GM18505 (cell line): ENCODE results near the gene RPL39L.
A peak's percentile ranks its signal among the peaks of the same experiment; 100 is the strongest.
"Not testable (repeated sequence)": the region's sequence is repeated elsewhere in the genome, so short reads cannot be mapped to it uniquely, and the experiment has no call there.

Source experiments
- ATAC-seq: cut with Tn5 transposase; IDR thresholded peaks from one replicate; pipeline ENCODE4 v1.9.1; 2021; ENCODE audit not compliant: unreplicated experiment
- POLR2A ChIP-seq: IDR thresholded peaks from 4 replicates; pipeline ENCODE4 v1.6.1; 2011; ENCODE audit warnings: borderline replicate concordance; ENCODE audit not compliant: insufficient read depth, insufficient read length; ENCODE audit errors: extremely low read depth

The RPL39L gene

DNA sequence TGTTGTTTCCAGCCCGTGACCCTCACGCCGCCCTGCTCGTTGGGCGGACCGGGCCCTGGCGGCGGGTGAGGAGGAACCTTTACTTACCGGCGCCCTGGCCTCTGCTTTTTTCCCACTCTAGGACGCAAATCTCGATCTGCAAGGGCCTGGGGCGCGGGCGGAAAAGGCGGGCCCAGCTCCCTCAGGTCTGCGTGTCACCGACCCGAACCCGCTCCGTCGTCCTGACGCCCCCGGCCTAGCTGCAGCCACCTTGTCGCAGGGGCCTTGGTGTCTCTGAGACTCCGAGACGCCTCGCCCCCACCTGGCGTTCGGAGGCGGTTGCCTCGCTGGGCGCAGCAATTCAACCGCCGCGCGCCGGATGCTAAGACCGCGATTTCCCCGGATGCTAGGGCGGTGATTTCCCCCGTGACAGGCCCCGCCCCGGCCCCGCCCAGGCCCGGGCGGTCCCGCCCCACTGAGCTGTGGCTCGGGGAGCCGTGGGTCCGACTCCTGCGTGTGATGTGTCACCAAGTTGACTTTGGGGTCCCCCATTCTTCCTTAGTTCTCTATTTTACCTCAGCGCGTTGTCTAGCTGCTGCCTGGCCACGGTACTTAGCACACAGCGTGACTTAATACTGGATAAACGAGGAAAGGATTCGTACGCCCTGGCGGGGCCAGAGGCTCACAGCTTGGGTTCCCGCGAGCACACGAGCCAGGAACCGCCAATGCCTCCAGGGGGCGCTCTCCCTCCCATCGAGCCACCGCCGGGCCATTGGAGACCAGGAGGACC, at the start of gene RPL39L:
Gene RPL39L (minus strand): TSS at position 371 of the 769 bp plus-strand sequence. CDS start 18,196 bp downstream, outside the sequence.
- TF ChIP-seq POLR2A: peak; percentile 79
- ATAC-seq: peak; percentile 96

- ATAC-seq: no peak
- no peak for TF ChIP-seq POLR2A
Measured at GRCh38 chr3:187188931-187189330, 49.6 kb upstream of the RPL39L start.

GRCh38 chr3:187186801-187187421, 47.6 kb upstream of the RPL39L start:
- no peak for TF ChIP-seq POLR2A
- ATAC-seq: no peak

DNA sequence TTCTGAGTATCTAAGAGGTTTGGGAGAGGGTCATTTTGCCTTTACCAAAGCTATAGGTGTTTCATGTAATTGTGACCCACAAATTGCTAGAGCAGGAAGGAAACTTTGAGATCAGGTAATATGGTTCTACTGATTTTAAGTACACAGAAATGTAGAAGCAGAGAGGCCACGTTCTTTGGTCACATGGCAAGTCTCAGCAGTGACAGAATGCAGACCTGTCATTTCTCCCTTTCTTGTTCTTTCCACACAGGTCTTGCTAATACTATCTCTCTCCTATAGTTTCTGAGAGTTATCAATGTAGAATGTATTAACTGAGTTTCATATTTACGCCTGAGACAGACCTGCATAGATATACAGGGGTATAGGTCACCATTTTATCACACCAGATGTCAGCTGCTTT, 47.1 kb upstream of the RPL39L start:
- TF ChIP-seq POLR2A: no peak
- no peak for ATAC-seq

- ATAC-seq: no peak
Measured at GRCh38 chr3:187185759-187186158, 46.5 kb upstream of the RPL39L start.

GRCh38 chr3:187183903-187184302, 44.6 kb upstream of the RPL39L start:
- ATAC-seq: no peak
- TF ChIP-seq POLR2A: no peak

More at GRCh38 chr3:187185759-187186158, 46.5 kb upstream of the RPL39L start:
- no peak for TF ChIP-seq POLR2A

DNA sequence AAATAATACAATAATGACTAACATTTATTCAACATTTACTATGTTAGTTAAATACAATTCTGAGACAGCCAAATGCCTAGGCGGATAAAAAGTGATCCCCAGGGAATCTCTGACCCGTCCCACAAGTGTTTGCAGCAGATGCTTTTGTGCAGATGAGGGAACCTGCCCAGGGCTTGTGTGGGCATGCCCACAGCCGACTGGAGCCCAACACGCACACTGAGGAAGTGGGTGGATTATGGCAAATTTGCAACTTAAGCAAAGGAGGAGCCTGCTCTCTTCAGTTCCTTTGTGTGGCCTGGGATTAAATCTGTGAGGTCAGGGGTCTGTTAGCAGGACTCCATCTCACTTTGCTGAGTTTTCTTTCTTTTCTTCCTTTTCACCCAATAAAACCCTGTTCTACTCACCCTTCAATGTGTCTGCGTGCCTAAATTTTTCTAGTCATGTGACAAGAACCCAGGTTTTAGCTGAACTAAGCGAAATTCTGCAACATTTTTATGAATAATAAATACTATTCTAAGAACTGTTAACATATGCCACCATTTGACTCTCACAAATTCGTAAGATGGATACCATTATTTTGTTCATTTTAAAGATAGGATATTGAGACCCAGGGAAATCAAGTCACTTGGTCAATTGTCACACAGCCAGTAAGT, 44.0 kb upstream of the RPL39L start:
- no peak for ATAC-seq

DNA sequence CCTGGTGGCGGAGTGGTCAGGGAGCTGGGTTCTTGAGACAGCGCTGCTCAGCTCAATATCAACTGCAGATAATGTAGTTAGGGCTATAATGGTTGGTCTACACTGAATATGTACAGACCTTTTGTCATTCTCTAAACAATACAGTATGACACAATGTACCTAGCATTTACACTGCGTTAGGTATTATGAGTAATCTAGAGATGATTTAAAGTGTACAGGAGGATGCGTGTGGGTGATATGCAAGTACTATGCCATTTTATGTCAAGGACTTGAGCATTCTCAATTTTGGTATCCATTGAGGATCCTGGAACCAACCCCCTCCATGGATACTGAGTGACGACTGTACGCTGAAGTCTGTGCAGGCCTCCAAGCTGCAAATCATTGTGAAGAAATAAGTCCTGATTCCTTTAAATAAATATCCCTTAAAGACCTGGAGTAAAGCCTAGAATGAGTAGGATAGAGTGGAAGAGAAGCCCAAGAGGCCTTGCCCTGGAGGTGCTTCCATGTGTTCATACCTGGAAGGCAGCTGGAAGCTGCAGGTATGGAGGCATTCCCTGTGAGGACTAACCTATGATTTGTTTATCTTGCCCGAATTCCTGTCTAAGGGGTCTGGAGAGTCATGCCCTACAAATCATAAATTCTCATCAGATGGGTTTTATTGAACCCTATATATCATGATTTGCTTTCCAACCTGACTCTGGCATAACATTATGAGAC, 42.3 kb upstream of the RPL39L start:
- no peak for TF ChIP-seq POLR2A
- no peak for ATAC-seq

More for the DNA sequence above, 44.0 kb upstream of the RPL39L start:
- TF ChIP-seq POLR2A: no peak

DNA sequence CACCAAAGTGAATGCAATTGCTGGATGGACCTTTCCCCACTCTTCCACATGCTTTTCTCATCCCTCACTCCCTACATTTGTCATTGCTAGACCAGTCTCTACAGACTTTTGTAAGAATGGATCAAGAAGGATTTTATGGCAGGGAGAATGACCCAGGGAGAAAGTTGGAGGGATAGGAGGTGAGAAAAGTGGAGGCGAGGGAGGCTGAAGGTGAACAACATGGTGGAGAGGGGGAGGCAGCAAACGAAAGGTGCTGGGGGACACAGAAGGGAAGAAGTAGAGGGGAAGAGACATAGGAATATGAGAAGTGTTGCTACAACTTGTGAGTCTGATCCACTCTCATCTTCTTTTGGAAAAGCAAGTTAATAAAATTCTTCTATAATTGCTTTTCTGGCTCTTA, 33.6 kb upstream of the RPL39L start:
- no peak for TF ChIP-seq POLR2A
- no peak for ATAC-seq

- ATAC-seq: not testable (repeated sequence)
Measured at GRCh38 chr3:187170911-187171310, 31.6 kb upstream of the RPL39L start.

DNA sequence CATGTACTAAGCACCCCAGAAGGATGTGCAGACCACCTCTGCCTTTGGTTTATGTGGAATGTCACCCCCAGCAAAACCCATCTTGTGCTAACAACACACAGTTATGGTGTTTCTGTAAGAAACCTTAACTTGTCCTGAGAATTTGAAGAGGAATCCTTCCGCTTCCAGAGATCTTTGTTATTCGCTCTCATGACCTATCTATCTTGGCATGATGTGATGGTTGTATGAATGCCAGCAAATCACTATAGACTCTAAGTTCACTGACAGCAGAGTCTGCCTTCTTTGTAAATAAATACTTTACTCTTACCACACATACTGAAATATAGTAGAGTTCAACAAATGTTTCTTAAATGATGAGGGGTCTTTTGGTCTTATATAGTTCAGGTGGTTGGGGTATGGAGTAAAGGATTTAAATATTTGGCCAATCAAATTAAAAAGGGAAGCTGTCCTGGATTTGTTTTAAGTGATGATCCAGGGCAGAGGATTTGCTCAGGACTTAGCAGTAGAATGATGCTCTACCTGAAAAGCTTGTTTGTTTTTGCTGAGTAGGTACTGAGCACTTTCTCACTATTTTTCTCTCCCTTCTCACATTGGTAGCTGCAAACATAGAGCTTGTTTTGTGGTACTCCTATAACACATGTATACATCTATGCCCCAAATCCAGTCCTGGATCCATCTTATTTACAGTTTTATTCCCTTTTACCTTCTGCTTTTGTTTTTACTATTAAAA, 30.1 kb upstream of the RPL39L start:
- no peak for TF ChIP-seq POLR2A

GRCh38 chr3:187167777-187168176, 28.5 kb upstream of the RPL39L start:
- no peak for TF ChIP-seq POLR2A
- ATAC-seq: no peak

More for the DNA sequence above, 30.1 kb upstream of the RPL39L start:
- no peak for ATAC-seq

DNA sequence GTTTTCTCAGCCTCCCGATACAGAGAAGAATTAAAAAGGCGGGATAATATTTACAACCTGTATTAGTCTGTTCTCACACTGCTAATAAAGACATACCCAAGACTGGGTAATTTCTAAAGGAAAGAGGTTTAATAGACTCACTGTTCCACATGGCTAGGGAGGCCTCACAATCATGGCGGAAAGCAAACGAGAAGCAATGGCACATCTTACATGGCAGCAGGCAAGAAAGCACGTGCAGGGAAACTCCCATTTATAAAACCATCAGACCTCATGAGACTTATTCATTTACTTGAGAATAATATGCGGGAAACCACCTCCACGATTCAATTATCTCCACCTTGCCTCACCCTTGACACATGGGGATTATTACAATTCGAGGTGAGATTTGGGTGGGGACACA, 27.5 kb upstream of the RPL39L start:
- no peak for ATAC-seq
- TF ChIP-seq POLR2A: no peak
